ENCODE measurements around the gene CNTN1.

CNTN1 gene

DNA sequence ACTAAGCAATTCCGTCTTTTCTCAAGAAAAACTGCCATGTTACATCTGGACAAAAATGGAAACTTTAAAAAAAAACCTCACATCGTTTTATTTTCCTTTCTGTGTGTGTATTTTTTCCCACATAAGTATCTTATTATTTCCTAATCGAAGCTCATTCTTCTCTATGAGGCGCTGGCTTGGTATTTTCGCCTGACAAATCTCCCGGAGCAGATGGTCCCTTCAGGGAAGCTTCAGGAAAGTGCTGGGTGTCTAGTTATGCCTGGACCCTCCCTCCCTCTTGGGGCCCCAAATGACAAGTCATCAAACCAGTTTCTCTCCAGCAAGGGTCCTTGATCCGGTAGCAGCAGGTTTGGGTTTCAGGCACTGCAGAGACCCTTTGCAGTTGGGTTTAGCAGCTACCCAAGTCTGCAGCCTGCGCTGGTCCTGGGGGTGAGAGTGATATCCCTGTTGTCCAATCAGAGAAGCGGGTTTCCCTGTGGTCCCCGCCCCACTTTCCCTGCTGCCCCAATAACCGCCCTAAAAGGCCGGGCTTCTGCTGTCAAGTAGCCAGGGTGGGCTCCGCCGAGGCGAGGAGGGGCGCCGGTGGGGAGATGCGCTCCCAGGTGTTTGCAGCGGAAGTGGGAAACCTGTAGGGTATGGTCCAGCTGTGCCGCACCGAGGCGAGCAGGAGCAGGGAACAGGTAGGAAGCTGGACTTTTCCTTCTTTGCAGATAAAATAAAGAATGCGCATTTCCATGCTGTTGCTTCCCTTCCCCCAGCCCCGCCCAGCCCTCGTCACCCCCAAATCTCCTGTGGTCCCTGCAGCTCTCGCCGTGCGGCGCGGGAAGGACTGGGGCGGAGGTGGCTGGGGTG lies at the start of gene CNTN1:
Gene CNTN1 (plus strand): TSS at position 527 of the 852 bp plus-strand sequence.
- DNase-seq (ENCODE audit: low read depth): peak; percentile 32
- TF ChIP-seq, protein P1, sequence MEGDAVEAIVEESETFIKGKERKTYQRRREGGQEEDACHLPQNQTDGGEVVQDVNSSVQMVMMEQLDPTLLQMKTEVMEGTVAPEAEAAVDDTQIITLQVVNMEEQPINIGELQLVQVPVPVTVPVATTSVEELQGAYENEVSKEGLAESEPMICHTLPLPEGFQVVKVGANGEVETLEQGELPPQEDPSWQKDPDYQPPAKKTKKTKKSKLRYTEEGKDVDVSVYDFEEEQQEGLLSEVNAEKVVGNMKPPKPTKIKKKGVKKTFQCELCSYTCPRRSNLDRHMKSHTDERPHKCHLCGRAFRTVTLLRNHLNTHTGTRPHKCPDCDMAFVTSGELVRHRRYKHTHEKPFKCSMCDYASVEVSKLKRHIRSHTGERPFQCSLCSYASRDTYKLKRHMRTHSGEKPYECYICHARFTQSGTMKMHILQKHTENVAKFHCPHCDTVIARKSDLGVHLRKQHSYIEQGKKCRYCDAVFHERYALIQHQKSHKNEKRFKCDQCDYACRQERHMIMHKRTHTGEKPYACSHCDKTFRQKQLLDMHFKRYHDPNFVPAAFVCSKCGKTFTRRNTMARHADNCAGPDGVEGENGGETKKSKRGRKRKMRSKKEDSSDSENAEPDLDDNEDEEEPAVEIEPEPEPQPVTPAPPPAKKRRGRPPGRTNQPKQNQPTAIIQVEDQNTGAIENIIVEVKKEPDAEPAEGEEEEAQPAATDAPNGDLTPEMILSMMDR (conservative IDR thresholded peaks at IDR 0.05; ENCODE audit: low read depth, low read length): no peak
- H3K4me3 ChIP-seq (ENCODE audit: low read length): peak within 1 kb of the TSS; percentile 77

DNA sequence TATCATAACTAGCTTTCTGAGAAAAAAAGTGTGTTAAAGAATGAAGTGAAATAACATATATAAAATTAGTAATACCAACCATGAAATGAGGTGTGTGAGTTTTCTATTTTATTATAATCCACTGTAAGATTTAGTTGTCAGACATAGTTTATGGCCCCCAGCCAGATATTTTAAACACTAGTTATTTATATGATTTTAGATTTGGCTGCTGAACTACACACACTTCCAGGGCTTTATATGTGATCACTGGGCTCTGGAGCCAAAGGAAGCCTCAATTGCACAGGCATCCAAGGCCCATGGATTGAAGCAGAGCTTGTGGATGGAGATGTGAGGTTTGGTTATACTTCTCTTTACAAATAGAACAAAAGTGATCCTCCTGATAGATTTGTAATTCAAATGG lies 48.7 kb upstream of the CNTN1 start:
- no peak for DNase-seq (ENCODE audit: low read depth)
- TF ChIP-seq, protein P1 (conservative IDR thresholded peaks at IDR 0.05; ENCODE audit: low read depth, low read length): no peak
- no peak overlapping the region for H3K4me3 ChIP-seq (ENCODE audit: low read length)

DNA sequence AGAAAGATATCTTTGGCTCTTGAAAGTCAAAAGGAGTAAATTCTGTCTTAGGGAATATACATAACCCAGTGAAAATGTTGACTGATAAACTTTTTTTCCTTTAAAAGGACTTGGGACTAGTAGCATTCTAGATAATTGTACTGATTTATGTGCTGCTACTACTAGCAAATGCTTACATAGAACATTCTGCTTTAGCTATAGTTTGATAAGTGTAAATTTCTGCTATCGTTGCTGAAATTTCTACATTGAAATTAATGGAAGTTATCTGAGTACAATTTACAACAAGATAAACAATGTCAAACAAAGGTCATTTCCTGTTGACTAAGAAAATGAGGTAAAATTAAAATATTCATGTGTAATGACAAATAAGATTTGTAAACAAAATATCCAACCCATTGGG lies 48.3 kb upstream of the CNTN1 start:
- DNase-seq (ENCODE audit: low read depth): no peak
- H3K4me3 ChIP-seq (ENCODE audit: low read length): no peak overlapping the region
- TF ChIP-seq, protein P1 (conservative IDR thresholded peaks at IDR 0.05; ENCODE audit: low read depth, low read length): no peak

DNA sequence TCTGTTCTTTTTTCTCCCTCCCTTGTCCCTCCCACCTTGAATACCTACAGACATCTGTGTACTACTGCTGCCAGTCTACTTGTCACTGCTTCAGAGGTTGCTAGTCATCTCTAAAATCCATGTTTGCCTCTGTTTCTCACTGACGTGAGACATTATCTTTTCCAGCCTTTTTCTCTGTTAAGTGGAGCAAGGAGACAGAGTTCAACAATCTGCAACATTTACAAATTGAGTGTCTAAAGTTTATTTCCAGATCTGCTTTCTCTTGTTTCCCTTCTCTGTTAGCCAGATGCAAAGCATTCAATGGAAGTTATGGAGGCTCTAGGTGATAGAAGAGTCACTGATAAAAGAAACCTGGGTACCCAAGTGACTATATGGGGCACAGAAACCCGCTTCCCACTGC lies 47.5 kb upstream of the CNTN1 start:
- TF ChIP-seq, protein P1 (conservative IDR thresholded peaks at IDR 0.05; ENCODE audit: low read depth, low read length): no peak
- no peak overlapping the region for H3K4me3 ChIP-seq (ENCODE audit: low read length)
- DNase-seq (ENCODE audit: low read depth): no peak

DNA sequence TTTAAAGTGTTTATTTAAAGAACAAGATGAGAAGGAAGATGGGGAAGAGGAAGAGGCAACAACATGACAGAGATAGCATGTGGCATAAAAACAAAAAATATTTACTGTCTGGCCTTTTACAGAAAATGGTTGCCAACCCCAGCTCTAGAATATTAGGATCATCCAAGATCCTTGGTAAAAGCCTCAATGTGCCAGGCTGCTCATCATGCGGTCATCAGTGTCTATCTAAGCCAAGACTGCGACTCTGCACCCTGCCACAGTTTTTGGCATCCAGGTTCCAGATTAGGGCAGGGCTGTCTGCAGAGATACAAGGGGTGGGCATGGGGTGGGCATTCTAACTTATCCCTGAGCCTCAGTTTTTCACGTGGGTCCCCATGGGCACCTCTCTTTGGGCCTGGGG lies 46.9 kb upstream of the CNTN1 start:
- H3K4me3 ChIP-seq (ENCODE audit: low read length): no peak overlapping the region
- TF ChIP-seq, protein P1 (conservative IDR thresholded peaks at IDR 0.05; ENCODE audit: low read depth, low read length): no peak
- no peak for DNase-seq (ENCODE audit: low read depth)

DNA sequence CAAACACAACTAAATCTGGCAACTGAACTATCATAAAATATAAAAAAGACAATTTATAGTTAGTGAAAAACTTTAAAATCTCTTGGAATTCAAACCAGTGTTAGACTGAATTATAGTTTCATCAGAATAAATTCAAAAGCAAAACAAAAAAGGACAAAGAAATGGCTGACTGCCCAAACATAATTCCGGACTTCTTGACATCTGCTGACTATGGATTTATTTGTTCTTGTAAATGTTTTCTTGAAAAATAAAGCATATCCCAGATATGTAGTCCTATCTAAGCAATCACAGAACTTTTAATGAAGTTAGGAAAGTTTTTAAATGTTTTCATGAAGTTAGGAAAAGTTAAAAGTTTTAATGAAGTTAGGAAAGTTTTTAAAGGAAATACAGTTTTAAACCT lies 45.8 kb upstream of the CNTN1 start:
- TF ChIP-seq, protein P1 (conservative IDR thresholded peaks at IDR 0.05; ENCODE audit: low read depth, low read length): no peak
- DNase-seq (ENCODE audit: low read depth): no peak
- H3K4me3 ChIP-seq (ENCODE audit: low read length): no peak overlapping the region

DNA sequence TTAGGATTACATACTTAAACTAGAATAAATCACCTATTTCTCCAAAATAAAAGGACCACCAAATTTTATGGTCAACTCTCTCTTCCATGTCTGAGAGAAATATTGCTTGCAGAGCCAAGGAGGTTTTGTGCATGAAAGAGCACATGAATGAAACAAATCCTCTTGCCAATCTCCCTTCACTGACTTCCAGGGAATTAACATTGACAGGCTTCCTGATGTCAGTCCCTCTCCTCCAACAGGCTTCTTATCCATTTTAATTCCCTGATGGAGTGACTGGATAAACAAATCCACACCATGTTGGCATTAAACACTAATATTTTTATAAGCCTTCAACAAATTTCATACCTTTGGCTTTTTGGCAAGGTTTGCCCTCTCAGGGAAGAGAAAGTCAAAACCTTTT lies 45.3 kb upstream of the CNTN1 start:
- peak; percentile 35 for DNase-seq (ENCODE audit: low read depth)
- TF ChIP-seq, protein P1 (conservative IDR thresholded peaks at IDR 0.05; ENCODE audit: low read depth, low read length): no peak
- no peak overlapping the region for H3K4me3 ChIP-seq (ENCODE audit: low read length)

Measured in retinal pigment epithelial cell (primary cell).